Fibroblast of mammary gland (primary cell): Measurements from ENCODE around the gene SLC39A12.

ENCODE experiments used
- DNase-seq: peaks from one replicate; pipeline ENCODE4 v3.0.0-alpha.2; 2010; ENCODE audit warnings: low read depth
- H3K4me3 ChIP-seq: 2 replicates; pipeline ENCODE4 v1.5.1; 2011; ENCODE audit warnings: low read depth, mild to moderate bottlenecking, low read length, moderate library complexity; ENCODE audit not compliant: control insufficient read depth
- TF ChIP-seq, protein P1 (sequence below): conservative IDR thresholded peaks from 2 replicates; pipeline ENCODE4 v1.5.1; 2011; ENCODE audit warnings: low read depth, low read length, inconsistent platforms; ENCODE audit not compliant: control insufficient read depth, insufficient read depth

SLC39A12 gene

DNA sequence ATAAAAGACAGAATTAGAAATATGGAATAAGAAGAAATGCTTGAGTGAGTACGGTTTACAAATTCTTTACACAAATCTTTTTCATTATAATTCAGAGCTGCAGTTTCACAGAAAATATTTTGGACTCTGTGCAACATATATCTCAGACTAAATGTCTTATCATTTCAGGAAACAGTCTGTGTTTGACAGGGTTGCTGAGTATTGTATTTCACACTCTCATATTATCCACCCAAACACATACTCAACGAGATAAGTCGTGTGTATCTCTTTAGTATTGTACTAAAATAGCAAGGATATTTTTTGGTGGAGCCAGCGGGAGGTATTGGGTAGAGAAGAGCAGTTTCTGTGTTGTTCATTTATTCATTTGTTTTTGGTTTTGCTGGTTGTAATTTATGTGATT, 39.0 kb upstream of the SLC39A12 start:
- TF ChIP-seq, protein P1, sequence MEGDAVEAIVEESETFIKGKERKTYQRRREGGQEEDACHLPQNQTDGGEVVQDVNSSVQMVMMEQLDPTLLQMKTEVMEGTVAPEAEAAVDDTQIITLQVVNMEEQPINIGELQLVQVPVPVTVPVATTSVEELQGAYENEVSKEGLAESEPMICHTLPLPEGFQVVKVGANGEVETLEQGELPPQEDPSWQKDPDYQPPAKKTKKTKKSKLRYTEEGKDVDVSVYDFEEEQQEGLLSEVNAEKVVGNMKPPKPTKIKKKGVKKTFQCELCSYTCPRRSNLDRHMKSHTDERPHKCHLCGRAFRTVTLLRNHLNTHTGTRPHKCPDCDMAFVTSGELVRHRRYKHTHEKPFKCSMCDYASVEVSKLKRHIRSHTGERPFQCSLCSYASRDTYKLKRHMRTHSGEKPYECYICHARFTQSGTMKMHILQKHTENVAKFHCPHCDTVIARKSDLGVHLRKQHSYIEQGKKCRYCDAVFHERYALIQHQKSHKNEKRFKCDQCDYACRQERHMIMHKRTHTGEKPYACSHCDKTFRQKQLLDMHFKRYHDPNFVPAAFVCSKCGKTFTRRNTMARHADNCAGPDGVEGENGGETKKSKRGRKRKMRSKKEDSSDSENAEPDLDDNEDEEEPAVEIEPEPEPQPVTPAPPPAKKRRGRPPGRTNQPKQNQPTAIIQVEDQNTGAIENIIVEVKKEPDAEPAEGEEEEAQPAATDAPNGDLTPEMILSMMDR = no peak
- H3K4me3 ChIP-seq = no peak overlapping the region
- DNase-seq = no peak

- no peak overlapping the region for H3K4me3 ChIP-seq
- DNase-seq = no peak
- TF ChIP-seq, protein P1 = no peak
Observed at GRCh38 chr10:17913604-17914003, 38.1 kb upstream of the SLC39A12 start.

DNA sequence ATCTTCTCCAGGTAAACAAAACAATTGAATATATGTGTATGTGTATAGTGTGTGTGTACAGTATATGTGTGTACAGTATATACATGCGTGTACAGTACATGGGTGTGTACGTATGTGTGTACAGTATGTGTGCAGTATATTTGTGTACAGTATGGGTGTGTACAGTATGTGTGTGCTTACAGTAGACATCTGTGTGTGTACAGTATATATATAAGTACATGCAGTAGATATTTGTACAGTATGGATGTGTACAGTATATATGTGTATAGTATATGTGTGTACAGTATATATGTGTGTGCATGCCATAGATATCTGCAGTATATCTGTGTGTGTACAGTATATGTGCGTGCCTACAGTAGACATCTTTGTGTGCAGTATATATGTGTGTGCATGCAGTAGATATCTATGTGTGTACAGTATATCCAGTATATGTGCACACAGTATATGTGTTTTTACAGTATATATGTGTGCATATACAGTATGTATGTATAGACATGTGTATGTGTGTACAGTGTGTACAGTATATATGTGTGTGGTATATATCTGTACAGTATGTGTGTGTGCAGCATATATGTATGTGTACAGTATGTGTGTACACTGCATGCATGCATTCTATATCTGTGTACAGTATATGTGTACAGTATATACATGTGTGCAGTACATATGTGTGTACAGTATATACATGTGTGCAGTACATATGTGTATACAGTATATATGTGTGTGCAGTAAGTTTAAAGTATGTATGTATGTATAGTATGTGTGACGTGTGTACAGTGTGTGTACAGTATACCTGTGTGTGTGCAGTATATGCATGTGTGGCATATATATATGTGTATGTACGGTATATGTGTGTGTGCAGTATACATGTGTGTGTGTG, 37.3 kb upstream of the SLC39A12 start:
- DNase-seq = no peak
- TF ChIP-seq, protein P1 = no peak
- no peak overlapping the region for H3K4me3 ChIP-seq

DNA sequence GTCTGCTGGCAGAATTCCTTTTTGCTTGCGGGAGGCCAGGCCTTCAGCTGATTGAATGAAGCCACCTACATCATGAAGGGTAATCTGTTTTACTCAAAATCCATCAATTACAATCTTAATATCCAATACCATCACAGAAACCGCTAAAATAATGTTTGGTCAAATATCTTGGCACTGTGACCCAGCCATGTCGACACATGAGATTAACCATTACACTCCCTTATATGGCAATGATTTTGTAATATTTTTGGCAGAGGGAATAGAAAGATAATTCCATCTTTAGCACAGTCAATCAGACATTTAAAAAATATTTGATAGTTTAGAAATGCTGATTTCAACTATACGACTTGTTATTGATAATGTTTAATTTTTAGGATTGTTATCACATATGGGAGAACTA, 36.5 kb upstream of the SLC39A12 start:
- H3K4me3 ChIP-seq = no peak overlapping the region
- peak; percentile 23 for DNase-seq
- TF ChIP-seq, protein P1 = no peak

GRCh38 chr10:17918187-17918903, 33.4 kb upstream of the SLC39A12 start:
- DNase-seq = no peak
- no peak overlapping the region for H3K4me3 ChIP-seq
- TF ChIP-seq, protein P1 = no peak

DNA sequence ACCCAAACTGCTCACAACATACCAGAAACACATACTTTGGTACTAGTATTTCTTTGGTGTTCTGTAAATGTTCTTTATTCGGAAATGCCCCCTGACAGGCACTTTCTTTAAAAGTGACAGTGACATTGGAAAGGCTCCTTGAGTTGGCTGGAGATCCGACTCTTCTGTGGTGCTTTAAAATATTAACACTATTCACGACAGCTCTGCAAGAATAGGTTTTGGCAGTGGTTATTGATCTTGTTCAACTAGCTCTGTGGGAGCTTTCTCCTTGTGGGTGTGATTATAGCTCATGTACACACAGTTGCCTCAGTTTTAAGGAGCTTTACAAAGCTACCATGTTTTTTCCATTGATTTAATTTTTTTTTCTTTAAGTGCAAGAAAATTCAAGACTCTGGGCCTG, 30.3 kb upstream of the SLC39A12 start:
- DNase-seq = no peak
- TF ChIP-seq, protein P1 = no peak

More for the DNA sequence above, 30.3 kb upstream of the SLC39A12 start:
- H3K4me3 ChIP-seq = no peak overlapping the region
